Body of pancreas (tissue), 4 donors: Measurements from ENCODE around the gene ACLY.

Experiments used
- CTCF ChIP-seq, 7 experiments: fragments of 450-650 bp in 4 of 7; fragments of 200-600 bp in 3 of 7; sonication (generic) in 3 of 7; IDR thresholded peaks; one replicate each; pipeline ENCODE4 v1.5.1; 2016 to 2019; ENCODE audit warnings: antibody characterized with exemption in 7 of 7
- POLR2A ChIP-seq, 3 donors: fragments of 450-650 bp; IDR thresholded peaks; one replicate each; pipeline ENCODE4 v1.6.1; 2016; ENCODE audit warnings: antibody characterized with exemption in 3 of 3, mild to moderate bottlenecking in 2 of 3

- TF ChIP-seq CTCF (IDR thresholded peaks at IDR 0.05) (no peak), POLR2A (IDR thresholded peaks at IDR 0.05) (peak in 2 of 3 donors; percentile 60 to 65)
Measured at GRCh38 chr17:41917192-41917591, 1.6 kb downstream of the ACLY start.
